Measurements from ENCODE around the gene GYPA. TPM values are rescaled to one million over a fixed set of nuclear protein-coding genes. Genes with fewer than 3 reads are reported as not detected.
"Not testable (repeated sequence)": the region's sequence is repeated elsewhere in the genome, so short reads cannot be mapped to it uniquely, and the experiment has no call there.

GYPA gene
- total RNA-seq, 4 donors from 2014 or later: not detected

DNA sequence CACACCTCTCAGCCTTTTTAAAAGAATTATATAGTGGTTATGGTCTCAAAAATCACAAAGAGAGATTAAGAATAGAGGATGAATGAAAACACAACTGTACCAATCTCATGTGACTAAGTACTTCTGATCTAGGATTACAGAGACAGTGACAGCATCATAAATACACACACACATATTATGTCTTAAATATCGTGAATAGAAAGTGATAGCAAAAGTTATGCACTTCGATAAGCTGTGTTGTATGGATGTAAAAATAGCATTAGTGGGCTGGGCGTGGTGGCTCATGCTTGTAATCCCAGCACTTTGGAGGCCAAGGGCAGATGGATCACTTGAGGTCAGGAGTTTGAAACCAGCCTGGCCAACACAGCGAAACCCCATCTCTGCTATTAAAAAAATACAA is 25.0 kb downstream of the GYPA start:
- TF ChIP-seq, protein P1, sequence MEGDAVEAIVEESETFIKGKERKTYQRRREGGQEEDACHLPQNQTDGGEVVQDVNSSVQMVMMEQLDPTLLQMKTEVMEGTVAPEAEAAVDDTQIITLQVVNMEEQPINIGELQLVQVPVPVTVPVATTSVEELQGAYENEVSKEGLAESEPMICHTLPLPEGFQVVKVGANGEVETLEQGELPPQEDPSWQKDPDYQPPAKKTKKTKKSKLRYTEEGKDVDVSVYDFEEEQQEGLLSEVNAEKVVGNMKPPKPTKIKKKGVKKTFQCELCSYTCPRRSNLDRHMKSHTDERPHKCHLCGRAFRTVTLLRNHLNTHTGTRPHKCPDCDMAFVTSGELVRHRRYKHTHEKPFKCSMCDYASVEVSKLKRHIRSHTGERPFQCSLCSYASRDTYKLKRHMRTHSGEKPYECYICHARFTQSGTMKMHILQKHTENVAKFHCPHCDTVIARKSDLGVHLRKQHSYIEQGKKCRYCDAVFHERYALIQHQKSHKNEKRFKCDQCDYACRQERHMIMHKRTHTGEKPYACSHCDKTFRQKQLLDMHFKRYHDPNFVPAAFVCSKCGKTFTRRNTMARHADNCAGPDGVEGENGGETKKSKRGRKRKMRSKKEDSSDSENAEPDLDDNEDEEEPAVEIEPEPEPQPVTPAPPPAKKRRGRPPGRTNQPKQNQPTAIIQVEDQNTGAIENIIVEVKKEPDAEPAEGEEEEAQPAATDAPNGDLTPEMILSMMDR (IDR thresholded peaks at IDR 0.05): no peak
- ATAC-seq (ENCODE audit: low FRiP score) (no peak), DNase-seq (ENCODE audit: low spot score) (no peak)

DNA sequence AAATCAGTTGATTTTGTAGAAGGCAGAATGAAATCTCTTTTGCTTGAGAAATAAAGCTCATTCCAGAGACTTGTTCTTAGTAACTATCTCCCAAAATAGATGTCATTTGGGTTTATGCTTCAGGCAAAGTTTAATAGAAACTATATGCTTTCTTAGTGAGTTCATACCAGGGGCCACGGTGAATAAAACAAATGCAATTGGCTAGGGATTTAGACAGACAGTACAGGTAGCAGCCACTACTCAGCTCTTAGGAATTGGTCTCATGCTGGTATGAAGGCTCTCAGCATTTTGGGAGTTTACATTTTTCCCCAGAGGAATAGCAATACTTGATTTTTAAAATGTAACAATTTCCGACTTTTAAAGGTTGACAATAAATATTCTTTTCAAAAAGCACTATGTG is 27.0 kb downstream of the GYPA start:
- DNase-seq (ENCODE audit: low spot score) (no peak), ATAC-seq (ENCODE audit: low FRiP score) (no peak)
- TF ChIP-seq, protein P1 (IDR thresholded peaks at IDR 0.05): no peak

DNA sequence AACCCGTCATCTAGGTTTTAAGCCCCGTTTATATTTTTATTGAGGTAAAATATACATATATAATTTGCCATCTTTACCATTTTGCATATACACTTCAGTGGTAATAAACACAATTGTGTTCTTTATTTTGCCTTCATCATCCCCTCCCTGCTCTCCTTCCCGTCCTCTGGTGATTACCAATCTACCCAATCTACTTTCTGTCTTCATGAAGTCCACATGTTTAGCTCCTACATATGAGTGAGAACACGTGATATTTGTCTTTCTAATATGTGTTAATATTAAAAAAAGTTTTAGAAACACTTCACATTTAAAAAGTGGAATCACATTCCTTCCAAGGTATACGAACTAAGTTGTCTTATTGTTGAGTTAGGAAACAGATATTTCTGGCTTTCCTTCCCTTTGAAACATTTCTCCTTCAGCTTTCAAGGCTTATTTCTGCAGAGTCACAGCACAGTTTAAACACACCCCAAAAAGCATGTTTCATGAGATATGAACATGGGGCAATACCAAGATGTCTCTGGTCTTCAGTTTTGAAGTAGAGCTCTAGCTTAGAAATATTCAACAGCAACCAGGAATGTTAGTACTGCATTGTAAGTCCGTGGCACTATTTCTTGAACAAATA is 35.9 kb downstream of the GYPA start:
- TF ChIP-seq, protein P1 (IDR thresholded peaks at IDR 0.05): no peak
- no peak for DNase-seq (ENCODE audit: low spot score)
- ATAC-seq (ENCODE audit: low FRiP score): no peak

DNA sequence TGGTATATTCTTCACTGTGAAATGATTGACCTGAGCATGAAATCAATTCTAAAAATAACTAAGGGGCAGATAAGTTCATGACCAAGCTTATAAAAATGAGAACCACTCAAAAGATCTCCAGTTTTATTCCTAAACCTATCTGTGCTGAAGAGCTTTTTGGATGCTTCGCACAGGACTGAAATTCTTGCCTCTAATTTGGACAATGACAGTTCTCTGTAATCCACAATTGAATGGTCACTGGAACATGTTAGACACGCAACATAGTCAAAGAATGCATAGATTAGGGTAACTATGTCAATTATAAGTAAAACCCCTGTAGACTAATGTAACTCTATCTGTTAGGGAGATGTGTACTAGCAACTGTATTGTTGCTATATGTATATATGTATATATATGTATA is 42.7 kb downstream of the GYPA start:
- not testable (repeated sequence) for ATAC-seq (ENCODE audit: low FRiP score); DNase-seq (ENCODE audit: low spot score)

DNA sequence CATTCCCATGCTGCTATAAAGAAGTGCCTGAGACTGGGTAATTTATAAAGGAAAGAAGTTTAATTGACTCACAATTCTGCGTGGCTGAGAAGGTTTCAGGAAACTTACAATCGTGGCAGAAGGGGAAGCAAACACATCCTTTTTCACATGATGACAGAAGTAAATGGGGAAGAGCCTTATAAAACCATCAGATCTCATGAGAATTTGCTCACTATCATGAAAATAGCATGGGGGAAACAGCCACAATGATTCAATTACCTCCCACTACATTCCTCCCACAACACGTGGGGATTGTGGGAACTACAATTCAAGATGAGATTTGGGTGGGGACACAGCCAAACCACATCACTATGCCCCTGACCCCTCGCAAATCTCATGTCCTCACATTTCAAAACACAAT is 46.5 kb downstream of the GYPA start:
- DNase-seq (ENCODE audit: low spot score); ATAC-seq (ENCODE audit: low FRiP score): not testable (repeated sequence)

DNA sequence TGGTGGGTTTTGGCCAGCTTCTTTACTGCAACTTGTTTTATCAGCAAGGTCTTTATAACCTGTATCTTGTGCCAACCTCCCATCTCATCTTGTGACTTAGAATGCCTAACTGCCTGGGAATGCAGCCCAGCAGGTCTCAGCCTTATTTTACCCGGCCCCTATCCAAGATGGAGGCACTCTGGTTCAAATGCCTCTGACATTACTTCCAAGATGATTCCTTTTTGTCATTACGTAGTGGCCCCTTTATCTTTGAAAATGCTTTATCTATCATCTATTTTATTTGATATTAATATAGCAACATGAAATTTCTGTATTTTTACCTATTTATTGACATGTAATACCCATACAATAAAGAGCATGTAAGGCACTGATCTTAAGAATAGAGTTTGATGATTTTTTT is 49.3 kb downstream of the GYPA start:
- not testable (repeated sequence) for ATAC-seq (ENCODE audit: low FRiP score); DNase-seq (ENCODE audit: low spot score)

DNA sequence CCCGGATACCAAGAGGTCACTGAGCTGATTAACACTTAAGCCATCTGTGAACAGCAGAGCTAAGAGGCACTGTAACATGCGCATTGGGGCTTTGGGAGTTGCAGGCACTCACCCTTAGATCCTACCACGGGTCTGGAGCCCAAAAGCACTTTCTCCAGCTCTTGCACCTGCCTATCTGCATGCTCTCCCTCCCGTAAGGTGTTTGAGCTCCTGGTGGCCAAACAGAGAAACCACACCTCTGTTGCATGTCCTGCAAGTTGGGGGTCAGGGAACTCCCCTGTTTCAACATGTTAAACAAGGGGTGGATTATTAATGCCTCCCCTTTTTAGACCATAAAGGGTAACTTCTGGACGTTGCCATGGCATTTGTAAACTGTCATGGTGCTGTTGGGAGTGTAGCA is 49.8 kb downstream of the GYPA start:
- DNase-seq (ENCODE audit: low spot score) (no peak), ATAC-seq (ENCODE audit: low FRiP score) (no peak)
- TF ChIP-seq, protein P1 (IDR thresholded peaks at IDR 0.05): no peak

DNA sequence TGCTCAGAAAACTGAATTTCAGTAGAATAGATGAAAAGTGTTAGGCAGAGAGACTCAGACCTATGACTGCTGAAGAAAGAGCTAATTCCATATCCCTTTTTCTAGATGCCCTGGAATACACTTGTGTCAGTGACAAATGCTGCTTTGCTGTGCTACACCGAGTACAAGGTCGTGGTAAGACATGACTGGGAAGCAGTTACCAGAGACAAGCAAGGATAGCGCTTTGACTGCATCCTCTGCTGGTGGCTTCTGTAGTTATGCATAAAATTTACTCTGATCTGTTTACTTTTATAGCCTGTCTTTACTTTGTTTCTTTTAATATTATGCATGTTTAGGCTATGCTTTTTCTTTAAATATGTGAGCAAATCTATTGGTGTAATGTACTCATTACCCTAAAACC is 58.5 kb downstream of the GYPA start:
- not testable (repeated sequence) for DNase-seq (ENCODE audit: low spot score); ATAC-seq (ENCODE audit: low FRiP score)

DNA sequence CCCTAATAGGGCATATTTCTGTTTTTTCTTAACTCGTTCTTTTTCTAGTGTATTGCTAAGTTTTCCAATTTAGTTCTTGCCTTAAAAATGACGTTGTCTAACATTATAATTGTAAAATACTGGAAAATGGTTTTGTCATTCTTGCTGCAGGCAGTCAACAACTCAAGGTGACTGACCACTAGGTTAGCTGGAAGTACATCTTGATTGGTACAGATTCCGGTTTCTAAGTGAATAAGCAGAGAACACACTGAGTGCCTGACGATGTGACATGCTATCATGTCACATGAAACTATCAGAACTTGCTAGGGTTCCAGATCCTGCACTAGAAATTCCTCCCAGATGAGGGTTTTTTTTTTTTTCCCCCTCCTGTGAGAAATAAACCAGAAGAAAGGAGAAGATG is 60.4 kb downstream of the GYPA start:
- DNase-seq (ENCODE audit: low spot score); ATAC-seq (ENCODE audit: low FRiP score): not testable (repeated sequence)

DNA sequence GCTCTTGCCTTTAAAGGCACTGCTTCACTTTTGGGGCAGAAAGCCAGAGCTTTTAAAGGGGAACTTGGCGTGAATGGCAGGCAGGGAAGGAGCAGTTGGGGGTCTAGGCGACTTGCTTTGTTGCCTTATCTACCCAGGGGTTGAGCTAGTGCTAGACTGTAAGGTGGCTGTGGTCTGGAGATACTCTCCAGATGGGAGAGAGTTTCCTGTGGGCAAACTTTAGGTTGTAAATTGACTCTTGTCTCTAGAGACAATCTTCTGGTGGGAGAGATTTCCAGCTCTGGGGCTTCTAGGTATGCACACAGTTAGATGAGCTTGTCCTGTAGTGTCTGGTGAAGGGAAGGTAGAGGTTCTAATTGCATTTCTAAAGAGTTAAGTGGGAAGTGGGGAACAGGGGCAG is 61.8 kb downstream of the GYPA start:
- not testable (repeated sequence) for ATAC-seq (ENCODE audit: low FRiP score); DNase-seq (ENCODE audit: low spot score)

DNA sequence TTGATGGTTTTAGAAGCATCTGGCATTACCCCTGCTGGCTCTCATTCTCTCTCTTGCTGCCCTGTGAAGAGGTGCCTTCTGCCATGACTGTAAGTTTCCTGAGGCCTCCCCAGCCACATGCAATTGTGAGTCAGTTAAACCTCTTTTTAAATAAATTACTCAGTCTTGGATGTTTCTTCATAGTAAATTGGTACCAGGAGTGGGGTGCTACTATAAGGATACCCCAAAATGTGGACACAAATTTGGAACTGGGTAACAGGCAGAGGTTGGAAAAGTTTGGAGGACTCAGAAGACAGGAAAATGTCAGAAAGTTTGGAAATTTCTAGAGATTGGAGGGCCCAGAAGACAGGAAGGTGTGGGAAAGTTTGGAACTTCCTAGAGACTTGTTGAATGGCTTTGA is 79.0 kb downstream of the GYPA start:
- not testable (repeated sequence) for DNase-seq (ENCODE audit: low spot score); ATAC-seq (ENCODE audit: low FRiP score)

DNA sequence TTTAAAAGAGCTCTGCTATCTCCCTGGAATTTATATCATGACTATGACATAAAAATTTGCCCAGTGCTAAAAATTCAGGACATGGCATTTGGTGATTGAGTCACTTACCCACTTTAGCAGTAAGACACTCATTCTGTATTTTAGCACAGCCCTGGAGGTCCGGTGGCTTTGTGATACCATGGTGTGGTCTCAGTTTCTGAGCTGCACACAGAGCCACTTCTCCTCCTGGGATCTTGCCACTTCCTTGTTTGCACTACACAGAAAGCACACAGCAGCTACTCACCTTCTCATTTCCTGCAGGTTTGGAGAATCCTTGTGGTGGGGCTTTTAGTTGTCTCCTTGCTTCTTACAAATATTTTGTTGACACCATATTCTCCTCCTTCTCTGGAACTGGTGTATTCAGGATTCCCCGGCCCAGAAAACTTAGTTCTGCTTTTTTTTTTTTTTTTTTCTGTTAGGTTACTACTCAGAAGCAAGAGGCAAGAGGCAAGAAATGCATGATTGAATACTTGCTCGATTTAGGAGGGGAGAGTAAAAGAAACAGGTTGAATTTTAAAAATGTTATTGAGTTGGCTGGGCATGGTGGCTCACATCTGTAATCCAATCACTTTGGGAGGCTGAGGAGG is 80.2 kb downstream of the GYPA start:
- DNase-seq (ENCODE audit: low spot score); ATAC-seq (ENCODE audit: low FRiP score): not testable (repeated sequence)
